GM13977 (cell line): ENCODE measurements around the gene TMEM266.

Experiments used
- DNase-seq: peaks from one replicate; pipeline ENCODE4 v3.0.0; 2012; ENCODE audit warnings: low spot score
- in situ Hi-C: fragments of 300-500 bp; cut with MboI; formaldehyde crosslinking; loops from one replicate; pipeline ENCODE4 v1.12.0; 2022; ENCODE audit warnings: low sequenced_read_pairs, low pct_unique_long_range_greater_than_20kb, mixed read lengths, inconsistent platforms; ENCODE audit not compliant: unreplicated experiment
- TF ChIP-seq, protein P1 (sequence below): IDR thresholded peaks from 2 replicates; pipeline ENCODE4 v1.5.1; 2012; ENCODE audit warnings: mild to moderate bottlenecking, control low read depth; ENCODE audit not compliant: insufficient read depth; ENCODE audit errors: extremely low read depth, missing control alignments

Gene TMEM266

DNA sequence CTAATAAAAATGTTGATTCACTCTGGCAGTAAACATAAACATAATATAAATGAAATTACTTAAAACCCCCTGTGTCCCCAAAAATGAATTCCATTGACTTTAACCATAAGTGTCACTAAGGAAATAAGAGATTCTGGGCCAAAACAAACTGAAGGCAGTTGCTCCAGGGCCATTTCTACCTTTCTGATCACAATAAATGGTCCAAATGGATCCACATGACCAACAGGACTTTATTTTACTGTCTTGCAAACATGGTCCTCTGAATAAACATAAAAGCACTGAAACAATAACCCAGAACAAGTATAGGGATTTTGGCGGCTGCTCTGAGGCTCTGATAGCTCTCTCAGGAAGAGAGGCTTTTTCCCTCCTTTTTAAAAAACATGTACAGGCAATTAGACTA, 174.1 kb downstream of the TMEM266 start:
- TF ChIP-seq, protein P1, sequence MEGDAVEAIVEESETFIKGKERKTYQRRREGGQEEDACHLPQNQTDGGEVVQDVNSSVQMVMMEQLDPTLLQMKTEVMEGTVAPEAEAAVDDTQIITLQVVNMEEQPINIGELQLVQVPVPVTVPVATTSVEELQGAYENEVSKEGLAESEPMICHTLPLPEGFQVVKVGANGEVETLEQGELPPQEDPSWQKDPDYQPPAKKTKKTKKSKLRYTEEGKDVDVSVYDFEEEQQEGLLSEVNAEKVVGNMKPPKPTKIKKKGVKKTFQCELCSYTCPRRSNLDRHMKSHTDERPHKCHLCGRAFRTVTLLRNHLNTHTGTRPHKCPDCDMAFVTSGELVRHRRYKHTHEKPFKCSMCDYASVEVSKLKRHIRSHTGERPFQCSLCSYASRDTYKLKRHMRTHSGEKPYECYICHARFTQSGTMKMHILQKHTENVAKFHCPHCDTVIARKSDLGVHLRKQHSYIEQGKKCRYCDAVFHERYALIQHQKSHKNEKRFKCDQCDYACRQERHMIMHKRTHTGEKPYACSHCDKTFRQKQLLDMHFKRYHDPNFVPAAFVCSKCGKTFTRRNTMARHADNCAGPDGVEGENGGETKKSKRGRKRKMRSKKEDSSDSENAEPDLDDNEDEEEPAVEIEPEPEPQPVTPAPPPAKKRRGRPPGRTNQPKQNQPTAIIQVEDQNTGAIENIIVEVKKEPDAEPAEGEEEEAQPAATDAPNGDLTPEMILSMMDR = no peak
- in situ Hi-C loops = loop anchor here (10.0 kb wide), 1 partner anchor 611 kb away; no protein-coding TSS in a partner anchor
- no peak for DNase-seq

DNA sequence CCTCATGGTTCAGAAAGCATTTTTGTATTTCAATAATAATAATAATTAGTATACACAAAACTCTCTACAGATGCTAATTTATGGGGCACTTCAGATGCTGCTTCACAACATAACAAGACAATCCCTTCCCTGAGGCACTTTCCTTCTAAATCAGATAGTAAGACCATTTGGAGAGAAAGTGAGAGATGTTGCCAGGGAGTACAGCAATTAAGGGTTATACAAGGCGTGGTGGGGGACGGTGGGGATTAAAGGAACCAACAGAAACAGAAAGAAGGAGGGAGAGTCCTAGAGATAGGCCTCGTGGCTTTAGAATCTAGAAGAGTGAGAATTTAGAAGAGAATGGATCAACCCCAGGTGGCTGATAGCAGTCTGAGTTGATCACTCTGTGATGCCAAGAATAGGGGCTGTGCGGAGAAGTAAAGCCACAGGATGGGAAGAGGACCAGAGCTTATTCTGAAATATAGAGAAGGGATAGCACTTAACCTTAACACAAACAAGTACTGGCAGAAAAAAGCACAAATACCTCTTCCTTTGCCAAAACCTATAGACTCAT, 174.6 kb downstream of the TMEM266 start:
- TF ChIP-seq, protein P1 = no peak
- DNase-seq = no peak
- in situ Hi-C loops = loop anchor here (10.0 kb wide), 1 partner anchor 610 kb away; no protein-coding TSS in a partner anchor

GRCh38 chr15:76235186-76235826, 175.5 kb downstream of the TMEM266 start:
- TF ChIP-seq, protein P1 = peak; percentile 44
- in situ Hi-C loops = loop anchor here (10.0 kb wide), 1 partner anchor 609 kb away; no protein-coding TSS in a partner anchor
- no peak for DNase-seq

- DNase-seq = no peak
- TF ChIP-seq, protein P1 = no peak
- in situ Hi-C loops = loop anchor here (10.0 kb wide), 1 partner anchor 608 kb away; no protein-coding TSS in a partner anchor
These were observed 176.6 kb downstream of the TMEM266 start for GRCh38 chr15:76236350-76236749.

DNA sequence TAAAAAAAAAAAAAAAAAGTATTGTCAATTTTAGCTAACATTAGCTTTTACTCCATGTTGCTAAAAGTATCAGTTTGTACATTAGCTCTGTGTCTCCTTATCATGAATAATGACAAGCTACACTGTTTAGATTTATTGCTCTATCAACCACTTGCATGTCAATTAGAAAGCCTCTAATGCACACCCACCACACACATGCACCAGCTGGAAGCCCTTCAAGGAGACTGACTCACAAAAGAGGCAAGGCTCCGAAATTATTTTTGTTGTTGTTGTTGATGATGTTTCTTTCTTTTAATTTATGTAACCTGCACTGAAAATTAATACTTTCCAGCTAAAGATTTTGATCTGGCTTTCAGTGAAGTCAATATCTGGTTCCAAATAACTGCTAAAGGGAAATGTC, 180.0 kb downstream of the TMEM266 start:
- DNase-seq = no peak
- in situ Hi-C loops = loop anchor here (10.0 kb wide), 1 partner anchor 605 kb away; no protein-coding TSS in a partner anchor
- TF ChIP-seq, protein P1 = no peak

DNA sequence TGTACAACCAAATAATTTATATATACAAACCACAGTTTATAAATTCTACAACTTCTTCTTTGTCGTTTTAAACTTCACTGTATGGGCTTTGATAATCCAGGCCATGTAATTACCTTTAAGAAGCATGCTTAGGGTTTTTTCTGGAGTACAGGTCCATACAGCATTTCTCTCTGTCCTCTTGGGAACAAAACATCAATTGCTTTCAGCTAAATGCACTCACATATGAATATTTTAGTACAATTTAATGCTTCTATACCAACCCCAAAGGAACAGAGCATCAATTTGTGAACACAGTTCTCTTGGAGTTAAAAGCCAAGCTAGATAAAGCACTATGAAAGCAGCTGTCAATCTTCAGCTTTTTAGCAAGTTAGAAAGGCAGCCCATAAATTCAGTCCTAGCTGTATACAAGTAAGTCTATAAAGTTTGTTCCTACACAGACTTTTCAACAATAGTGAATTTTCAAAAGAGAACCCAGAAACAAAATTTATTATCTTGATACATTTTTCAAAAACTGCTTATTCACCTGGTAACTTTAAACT, 185.4 kb downstream of the TMEM266 start:
- no peak for DNase-seq
- TF ChIP-seq, protein P1 = no peak
- in situ Hi-C loops = no loop called here
